CD14-positive monocyte (primary cell): ENCODE data around the gene UCMA. TPM values are rescaled to one million over a fixed set of nuclear protein-coding genes. Genes with fewer than 3 reads are reported as not detected.

ENCODE experiments used
- DNase-seq, 3 donors: peaks; one replicate each; pipeline ENCODE4 v3.0.0-alpha.2; 2011 to 2022
- H2AFZ ChIP-seq: 2 replicates; pipeline ENCODE4 v1.6.0; 2012; ENCODE audit warnings: mild to moderate bottlenecking, low read depth, low read length, inconsistent platforms; ENCODE audit not compliant: insufficient read depth, poor library complexity, severe bottlenecking
- H3K27ac ChIP-seq, 2 donors: 1 replicate in 1 of 2; 2 replicates in 1 of 2; pipeline ENCODE4 v1.5.1; 2012 to 2013; ENCODE audit warnings: low read length in 2 of 2, control low read depth in 1 of 2, inconsistent platforms in 1 of 2, low read depth in 1 of 2, mild to moderate bottlenecking in 1 of 2
- H3K27me3 ChIP-seq, 2 donors: one replicate each; pipeline versions ENCODE4 v1.6.0 to v1.6.1; 2011 to 2013; ENCODE audit warnings: low read length in 2 of 2; ENCODE audit not compliant: control insufficient read depth in 2 of 2, insufficient read depth in 2 of 2
- H3K36me3 ChIP-seq, 2 donors: replicated peaks in 1 of 2; 1 replicate in 1 of 2; 2 replicates in 1 of 2; pipeline versions ENCODE4 v1.5.1 to v1.6.1; 2012 to 2013; ENCODE audit warnings: low read length in 2 of 2, control low read depth in 1 of 2, inconsistent platforms in 1 of 2, mild to moderate bottlenecking in 1 of 2; ENCODE audit not compliant: insufficient read depth in 2 of 2, control insufficient read depth in 1 of 2
- H3K4me1 ChIP-seq, 2 donors: 1 replicate in 1 of 2; 2 replicates in 1 of 2; pipeline versions ENCODE4 v1.5.1 to v1.6.1; 2012 to 2013; ENCODE audit warnings: low read length in 2 of 2, control low read depth in 1 of 2, inconsistent platforms in 1 of 2, mild to moderate bottlenecking in 1 of 2, moderate library complexity in 1 of 2; ENCODE audit not compliant: insufficient read depth in 2 of 2, control insufficient read depth in 1 of 2
- H3K4me2 ChIP-seq: replicated peaks from 2 replicates; pipeline ENCODE3; 2012; ENCODE audit warnings: low read length, moderate library complexity, mild to moderate bottlenecking; ENCODE audit not compliant: poor library complexity, severe bottlenecking; ENCODE audit errors: extremely low read depth
- H3K4me3 ChIP-seq, 3 experiments: fragments of 200-600 bp in 1 of 3; sonication (generic) in 1 of 3; replicated peaks in 1 of 3; 1 replicate in 2 of 3; 2 replicates in 1 of 3; pipeline ENCODE4 v1.5.1; 2011 to 2013; ENCODE audit warnings: low read length in 3 of 3, mild to moderate bottlenecking in 3 of 3, control low read depth in 2 of 3, low read depth in 2 of 3, inconsistent platforms in 1 of 3, moderate library complexity in 1 of 3
- H3K79me2 ChIP-seq: 2 replicates; pipeline ENCODE4 v1.6.0; 2012; ENCODE audit warnings: mild to moderate bottlenecking, control low read depth, inconsistent platforms, low read length, moderate library complexity; ENCODE audit not compliant: insufficient read depth
- H3K9ac ChIP-seq: 2 replicates; pipeline ENCODE4 v1.6.0; 2017; ENCODE audit warnings: low read length, mild to moderate bottlenecking; ENCODE audit not compliant: insufficient read depth, poor library complexity, severe bottlenecking
- H3K9me3 ChIP-seq, 2 donors: replicated peaks in 1 of 2; 1 replicate in 1 of 2; 2 replicates in 1 of 2; pipeline versions ENCODE4 v1.5.1 to v1.6.1; 2012 to 2013; ENCODE audit warnings: low read length in 2 of 2, control low read depth in 1 of 2; ENCODE audit not compliant: control insufficient read depth in 1 of 2, insufficient read depth in 1 of 2
- H4K20me1 ChIP-seq: 2 replicates; pipeline ENCODE4 v1.6.0; 2012; ENCODE audit warnings: mild to moderate bottlenecking, low read length, control low read depth, moderate library complexity; ENCODE audit not compliant: insufficient read depth
- H3K27ac Mint-ChIP-seq, 7 donors: one replicate each; pipeline ENCODE4 v1.8.0; 2020; ENCODE audit warnings: mild to moderate bottlenecking in 7 of 7, mixed read lengths in 7 of 7, moderate library complexity in 6 of 7, inconsistent platforms in 2 of 7
- H3K27me3 Mint-ChIP-seq, 3 donors: one replicate each; pipeline ENCODE4 v1.8.0; 2021 to 2022; ENCODE audit warnings: low read depth in 3 of 3, mild to moderate bottlenecking in 3 of 3, mixed read lengths in 3 of 3, moderate library complexity in 3 of 3, inconsistent platforms in 1 of 3
- H3K36me3 Mint-ChIP-seq, 2 donors: one replicate each; pipeline ENCODE4 v1.8.0; 2020; ENCODE audit warnings: mixed read lengths in 2 of 2, inconsistent platforms in 1 of 2, mild to moderate bottlenecking in 1 of 2
- H3K4me1 Mint-ChIP-seq: one replicate; pipeline ENCODE4 v1.8.0; 2020; ENCODE audit warnings: mild to moderate bottlenecking, mixed read lengths
- H3K4me3 Mint-ChIP-seq, 2 donors: one replicate each; pipeline ENCODE4 v1.8.0; 2020; ENCODE audit warnings: mild to moderate bottlenecking in 2 of 2, mixed read lengths in 2 of 2, moderate library complexity in 1 of 2
- H3K9me3 Mint-ChIP-seq, 7 donors: one replicate each; pipeline ENCODE4 v1.8.0; 2020 to 2022; ENCODE audit warnings: mixed read lengths in 7 of 7, mild to moderate bottlenecking in 6 of 7, moderate library complexity in 6 of 7, inconsistent platforms in 2 of 7
- CTCF ChIP-seq: fragments of 200-600 bp; IDR thresholded peaks from one replicate; pipeline ENCODE4 v1.8.0; 2022; ENCODE audit warnings: antibody characterized with exemption, mild to moderate bottlenecking
- WGBS: methylation state at CpG from one replicate; pipeline ENCODE4 v1.1.5; 2013; ENCODE audit warnings: missing lambda C conversion rate; ENCODE audit not compliant: insufficient coverage; 5-methylcytosine and 5-hydroxymethylcytosine counted together
- intact Hi-C, 2 donors: fragments of 100-400 bp; cut with micrococcal nuclease; formaldehyde crosslinking; loops; one replicate each; pipeline versions ENCODE4 v1.15.0 to v1.15.1; 2023
- polyA plus RNA-seq, 3 donors: library from polyadenylated mRNA; depleted of rRNA in 1 of 3; unstranded in 2 of 3; stranded (reverse) in 1 of 3; fragments of 300-500 nt in 2 of 3; fragments of >200 nt in 1 of 3; fragmentation: Illumina TruSeq in 2 of 3; gene quantifications; 1 replicate in 2 of 3; 2 replicates in 1 of 3; pipeline ENCODE4 v1.2.3, GENCODE V29; 2012 to 2021

The UCMA gene
- polyA plus RNA-seq, 3 donors: not detected

DNA sequence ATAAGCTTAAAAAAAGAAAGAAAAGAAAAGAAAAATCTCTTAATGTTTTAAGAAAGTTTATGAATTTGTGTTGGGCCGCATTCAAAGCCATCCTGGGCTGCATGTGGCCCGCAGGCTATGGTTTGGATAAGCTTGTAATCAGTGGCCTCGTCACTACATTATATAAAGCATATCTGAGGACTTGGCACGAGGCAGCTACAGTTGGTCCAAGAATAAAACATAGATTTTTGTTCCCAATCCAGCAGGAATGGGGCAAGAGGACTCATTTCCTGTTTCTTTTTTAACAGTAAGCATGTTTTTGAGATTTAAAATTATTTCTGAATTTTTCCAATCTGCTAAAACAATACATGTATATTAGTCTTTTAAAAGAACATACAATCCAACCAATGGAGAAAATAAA lies 44.2 kb downstream of the UCMA start:
- no peak for TF ChIP-seq CTCF
- H3K4me3 ChIP-seq: no peak overlapping the region
- no peak overlapping the region for H3K4me3 Mint-ChIP-seq
- 80% methylated on average over 1 of the region's 4 CpGs for WGBS
- DNase-seq: no peak
- H3K9me3 Mint-ChIP-seq: peaks cover 0 to 4% (median 0%) of the 10 kb centered on the region in 7 donors
- H3K36me3 Mint-ChIP-seq: peaks cover 34 to 66% of the 10 kb centered on the region in 2 donors
- peaks cover 19 to 74% of the 10 kb centered on the region in 2 donors for H3K36me3 ChIP-seq
- H3K4me2 ChIP-seq: no peak overlapping the region
- H2AFZ ChIP-seq: no peak overlapping the region
- intact Hi-C loops: no loop called here
- no peaks in the 10 kb centered on the region for H3K4me1 ChIP-seq
- no peaks in the 10 kb centered on the region for H3K4me1 Mint-ChIP-seq
- H3K27ac ChIP-seq: no peak overlapping the region
- peaks cover 0 to 2% (median 0%) of the 10 kb centered on the region in 3 donors for H3K27me3 Mint-ChIP-seq
- H3K9ac ChIP-seq: no peak overlapping the region
- no peaks in the 10 kb centered on the region for H3K9me3 ChIP-seq
- no peak overlapping the region for H3K27ac Mint-ChIP-seq
- no peaks in the 10 kb centered on the region for H3K27me3 ChIP-seq
- H4K20me1 ChIP-seq: no peaks in the 10 kb centered on the region
- H3K79me2 ChIP-seq: no peaks in the 10 kb centered on the region

DNA sequence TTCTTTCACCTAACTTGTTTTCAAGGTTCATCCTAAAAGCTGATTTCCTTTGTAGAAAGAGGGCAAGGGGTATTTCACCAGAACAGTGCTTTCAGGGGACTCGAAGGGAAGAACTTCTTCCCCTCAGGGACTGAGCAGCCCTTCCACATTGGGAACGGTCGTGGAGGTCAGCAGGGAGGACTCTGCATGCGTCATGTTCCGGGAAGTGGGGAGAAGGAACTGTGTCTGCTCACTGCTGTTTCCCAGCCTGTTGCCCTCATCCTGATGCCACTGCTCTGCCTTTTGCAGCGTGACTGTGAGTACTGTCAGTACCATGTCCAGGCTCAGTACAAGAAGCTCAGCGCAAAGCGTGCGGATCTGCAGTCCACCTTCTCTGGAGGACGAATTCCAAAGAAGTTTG lies 45.6 kb downstream of the UCMA start:
- H3K79me2 ChIP-seq: no peaks in the 10 kb centered on the region
- peaks cover 0 to 7% (median 0%) of the 10 kb centered on the region in 7 donors for H3K9me3 Mint-ChIP-seq
- no peak for TF ChIP-seq CTCF
- no peak for DNase-seq
- peaks cover 0 to 2% (median 0%) of the 10 kb centered on the region in 3 donors for H3K27me3 Mint-ChIP-seq
- no peaks in the 10 kb centered on the region for H3K9me3 ChIP-seq
- H3K36me3 ChIP-seq: peaks cover 19 to 76% of the 10 kb centered on the region in 2 donors
- no peak overlapping the region for H2AFZ ChIP-seq
- no peak overlapping the region for H3K4me3 ChIP-seq
- H3K36me3 Mint-ChIP-seq: peaks cover 36 to 69% of the 10 kb centered on the region in 2 donors
- no peak overlapping the region for H3K9ac ChIP-seq
- no peaks in the 10 kb centered on the region for H3K4me1 ChIP-seq
- H4K20me1 ChIP-seq: no peaks in the 10 kb centered on the region
- H3K4me2 ChIP-seq: no peak overlapping the region
- no peak overlapping the region for H3K27ac ChIP-seq
- no peak overlapping the region for H3K27ac Mint-ChIP-seq
- no peaks in the 10 kb centered on the region for H3K4me1 Mint-ChIP-seq
- intact Hi-C loops: no loop called here
- 99% methylated on average over 8 of the region's 10 CpGs for WGBS
- H3K4me3 Mint-ChIP-seq: no peak overlapping the region
- H3K27me3 ChIP-seq: no peaks in the 10 kb centered on the region
